Liver (tissue), 9 donors: Measurements from ENCODE around the gene ORC5. TPM values are rescaled to one million over a fixed set of nuclear protein-coding genes. Genes with fewer than 3 reads are reported as not detected.

Experiments used
- DNase-seq: peaks from one replicate; pipeline ENCODE4 v3.0.0-alpha.2; 2017; ENCODE audit warnings: low spot score
- H3K27ac ChIP-seq, 2 donors: one replicate each; pipeline ENCODE4 v1.7.0; 2013; ENCODE audit warnings: inconsistent platforms in 2 of 2, low read length in 2 of 2, control low read depth in 1 of 2, low read depth in 1 of 2, mild to moderate bottlenecking in 1 of 2
- H3K27me3 ChIP-seq, 4 donors: one replicate each; pipeline versions ENCODE4 v1.6.1 to v1.7.0; 2013; ENCODE audit warnings: low read length in 3 of 4, inconsistent platforms in 1 of 4, mild to moderate bottlenecking in 1 of 4, moderate library complexity in 1 of 4; ENCODE audit not compliant: control insufficient read depth in 4 of 4, insufficient read depth in 4 of 4
- H3K36me3 ChIP-seq, 4 donors: one replicate each; pipeline versions ENCODE4 v1.6.1 to v1.7.0; 2013; ENCODE audit warnings: low read length in 3 of 4, mild to moderate bottlenecking in 3 of 4, low read depth in 1 of 4, moderate library complexity in 1 of 4; ENCODE audit not compliant: control insufficient read depth in 4 of 4, insufficient read depth in 3 of 4
- H3K4me1 ChIP-seq, 4 donors: one replicate each; pipeline versions ENCODE4 v1.6.1 to v1.7.0; 2013; ENCODE audit warnings: low read length in 3 of 4, mild to moderate bottlenecking in 3 of 4, moderate library complexity in 1 of 4; ENCODE audit not compliant: control insufficient read depth in 4 of 4, insufficient read depth in 4 of 4
- H3K4me3 ChIP-seq, 3 donors: one replicate each; pipeline versions ENCODE4 v1.6.1 to v1.7.0; 2013; ENCODE audit warnings: low read length in 3 of 3, control low read depth in 1 of 3, low read depth in 1 of 3, mild to moderate bottlenecking in 1 of 3
- H3K9ac ChIP-seq, 2 donors: one replicate each; pipeline ENCODE4 v1.7.0; 2013; ENCODE audit warnings: low read length in 2 of 2, mild to moderate bottlenecking in 2 of 2, moderate library complexity in 2 of 2, control low read depth in 1 of 2, low read depth in 1 of 2
- H3K9me3 ChIP-seq, 4 donors: one replicate each; pipeline versions ENCODE4 v1.6.1 to v1.7.0; 2013; ENCODE audit warnings: low read length in 3 of 4; ENCODE audit not compliant: control insufficient read depth in 4 of 4
- ATF3 ChIP-seq: IDR thresholded peaks from 2 replicates; pipeline ENCODE4 v1.6.1; 2016; ENCODE audit warnings: antibody characterized with exemption
- CTCF ChIP-seq: fragments of 150-350 bp; IDR thresholded peaks from 2 replicates; pipeline ENCODE4 v1.5.1; 2017; ENCODE audit warnings: improper control_type of control experiment, low read depth, low read length; ENCODE audit not compliant: missing input control
- EGR1 ChIP-seq, 2 donors: IDR thresholded peaks; 2 replicates each; pipeline ENCODE4 v1.6.1; 2016 to 2018; ENCODE audit warnings: antibody characterized with exemption in 2 of 2, low read depth in 2 of 2
- FOXA1 ChIP-seq: IDR thresholded peaks from 2 replicates; pipeline ENCODE4 v1.6.1; 2016; ENCODE audit warnings: antibody characterized with exemption
- FOXA2 ChIP-seq: IDR thresholded peaks from 2 replicates; pipeline ENCODE4 v1.6.1; 2016; ENCODE audit warnings: antibody characterized with exemption
- GABPA ChIP-seq, 2 donors: IDR thresholded peaks in 1 of 2; conservative IDR thresholded peaks in 1 of 2; 2 replicates each; pipeline ENCODE4 v1.6.1; 2016; ENCODE audit warnings: antibody characterized with exemption in 2 of 2, mild to moderate bottlenecking in 1 of 2, moderate library complexity in 1 of 2
- HNF4A ChIP-seq, 2 donors: conservative IDR thresholded peaks; 2 replicates each; pipeline ENCODE4 v1.6.1; 2016; ENCODE audit warnings: antibody characterized with exemption in 2 of 2, mild to moderate bottlenecking in 2 of 2
- HNF4G ChIP-seq: IDR thresholded peaks from 2 replicates; pipeline ENCODE4 v1.6.1; 2016; ENCODE audit warnings: antibody characterized with exemption
- JUND ChIP-seq, 2 donors: IDR thresholded peaks; 2 replicates each; pipeline ENCODE4 v1.6.1; 2016; ENCODE audit warnings: antibody characterized with exemption in 2 of 2
- MAX ChIP-seq: IDR thresholded peaks from 2 replicates; pipeline ENCODE4 v1.6.1; 2016; ENCODE audit warnings: antibody characterized with exemption
- NR2F2 ChIP-seq: IDR thresholded peaks from 2 replicates; pipeline ENCODE4 v1.6.1; 2016; ENCODE audit warnings: antibody characterized with exemption
- RAD21 ChIP-seq, 2 donors: IDR thresholded peaks; 2 replicates each; pipeline ENCODE4 v1.6.1; 2016; ENCODE audit warnings: antibody characterized with exemption in 2 of 2, mild to moderate bottlenecking in 2 of 2
- RXRA ChIP-seq, 2 donors: IDR thresholded peaks; 2 replicates each; pipeline ENCODE4 v1.6.1; 2017 to 2018; ENCODE audit warnings: antibody characterized with exemption in 2 of 2, mild to moderate bottlenecking in 1 of 2
- SP1 ChIP-seq: IDR thresholded peaks from 2 replicates; pipeline ENCODE4 v1.6.1; 2018; ENCODE audit warnings: antibody characterized with exemption, mild to moderate bottlenecking
- TAF1 ChIP-seq: conservative IDR thresholded peaks from 2 replicates; pipeline ENCODE4 v1.6.1; 2016; ENCODE audit warnings: antibody characterized with exemption, mild to moderate bottlenecking
- ZBTB33 ChIP-seq: IDR thresholded peaks from 2 replicates; pipeline ENCODE4 v1.6.1; 2016; ENCODE audit warnings: antibody characterized with exemption
- WGBS: extraction: QIAGEN DNeasy Blood & Tissue Kit; methylation state at CpG from one replicate; pipeline ENCODE4 v1.1.7; 2013; 5-methylcytosine and 5-hydroxymethylcytosine counted together
- polyA plus RNA-seq, 2 donors: library from polyadenylated mRNA; stranded (reverse) in 1 of 2; unstranded in 1 of 2; fragments of 200-250 nt in 1 of 2; fragments of >200 nt in 1 of 2; fragmentation: Nextera tagmentation in 1 of 2; extraction: Ambion mirVana in 1 of 2; gene quantifications; one replicate each; pipeline versions ENCODE4 v1.2.1 to v1.2.3, GENCODE V29; 2013 to 2015
- total RNA-seq, 2 donors: library from RNA; depleted of rRNA; stranded (reverse); fragments of >200 nt; gene quantifications; one replicate each; pipeline ENCODE4 v1.2.3, GENCODE V29; 2014
- donor health status: healthy.
- donor health status: healthy.
- donor health status: healthy.
- donor health status: healthy.
- donor health status: healthy.

Gene ORC5
- total and polyA plus RNA-seq, 4 donors: 8.4 to 20.7 (median 11.5) TPM

- no peak overlapping the region for H3K4me3 ChIP-seq
- H3K27me3 ChIP-seq: no peaks in the 10 kb centered on the region
- TF ChIP-seq ZBTB33: no peak
- TF ChIP-seq RXRA (IDR thresholded peaks at IDR 0.05): no peak
- TF ChIP-seq RAD21 (IDR thresholded peaks at IDR 0.05): no peak
- no peak for TF ChIP-seq CTCF
- TF ChIP-seq HNF4G: no peak
- no peak for TF ChIP-seq GABPA (IDR thresholded peaks at IDR 0.05 in 1 of 2, conservative IDR thresholded peaks at IDR 0.05 in 1 of 2)
- no peak for TF ChIP-seq SP1
- no peak for TF ChIP-seq MAX
- TF ChIP-seq HNF4A (conservative IDR thresholded peaks at IDR 0.05): no peak
- no peak for TF ChIP-seq FOXA2
- TF ChIP-seq FOXA1: no peak
- no peak for TF ChIP-seq NR2F2
- no peak for TF ChIP-seq JUND (IDR thresholded peaks at IDR 0.05)
- WGBS: 98% methylated on average over 3 of the region's 3 CpGs
- no peaks in the 10 kb centered on the region for H3K4me1 ChIP-seq
- H3K9ac ChIP-seq: no peak overlapping the region
- H3K36me3 ChIP-seq: peaks cover 2 to 15% (median 6%) of the 10 kb centered on the region in 4 donors
- no peak overlapping the region for H3K27ac ChIP-seq
- no peaks in the 10 kb centered on the region for H3K9me3 ChIP-seq
- no peak for DNase-seq
Observed at GRCh38 chr7:104123786-104124185, 84.0 kb downstream of the ORC5 start.

GRCh38 chr7:104113788-104114187, 94.0 kb downstream of the ORC5 start:
- Histone ChIP-seq H3K9me3 (no peaks in the 10 kb centered on the region), H3K36me3 (no peaks in the 10 kb centered on the region), H3K4me3 (no peak overlapping the region), H3K27me3 (no peaks in the 10 kb centered on the region), H3K9ac (no peak overlapping the region), H3K4me1 (peaks cover 0 to 1% (median 0%) of the 10 kb centered on the region in 4 donors), H3K27ac (no peak overlapping the region)
- TF ChIP-seq RAD21 (IDR thresholded peaks at IDR 0.05) (no peak), NR2F2 (no peak), HNF4A (conservative IDR thresholded peaks at IDR 0.05) (no peak), JUND (IDR thresholded peaks at IDR 0.05) (no peak), TAF1 (no peak), FOXA1 (no peak), HNF4G (no peak), SP1 (no peak), ATF3 (no peak), RXRA (IDR thresholded peaks at IDR 0.05) (no peak), ZBTB33 (no peak), CTCF (no peak), MAX (no peak), FOXA2 (no peak), EGR1 (IDR thresholded peaks at IDR 0.05; ENCODE audit: low read depth in 2 of 2) (no peak)
- WGBS: 94% methylated on average over 2 of the region's 2 CpGs
- no peak for DNase-seq
